Central memory CD8-positive, alpha-beta T cell (primary cell): ENCODE results near the gene AKT3.

Experiments used
- ATAC-seq: fragments of 150-1000 bp; cut with Tn5 transposase; replicated peaks from 2 replicates; pipeline ENCODE4 v1.10.0; 2022; ENCODE audit warnings: mild to moderate bottlenecking, moderate FRiP score, moderate number of reproducible peaks; ENCODE audit not compliant: poor library complexity, severe bottlenecking; ENCODE audit errors: extremely low read depth
- DNase-seq, 2 donors: peaks; one replicate each; pipeline ENCODE4 v3.0.0; 2021; ENCODE audit warnings: low spot score in 2 of 2
- H3K27ac Mint-ChIP-seq: one replicate; pipeline ENCODE4 v1.8.0; 2022; ENCODE audit warnings: low read depth, mild to moderate bottlenecking, moderate library complexity, mixed read lengths
- H3K27me3 Mint-ChIP-seq: one replicate; pipeline ENCODE4 v1.8.0; 2022; ENCODE audit warnings: mixed read lengths
- H3K36me3 Mint-ChIP-seq: one replicate; pipeline ENCODE4 v1.8.0; 2022; ENCODE audit warnings: mild to moderate bottlenecking, moderate library complexity, mixed read lengths; ENCODE audit not compliant: insufficient read depth
- H3K4me1 Mint-ChIP-seq: one replicate; pipeline ENCODE4 v1.8.0; 2022; ENCODE audit warnings: mixed read lengths
- H3K4me3 Mint-ChIP-seq: one replicate; pipeline ENCODE4 v1.8.0; 2022; ENCODE audit warnings: mild to moderate bottlenecking, moderate library complexity, mixed read lengths
- H3K9me3 Mint-ChIP-seq: one replicate; pipeline ENCODE4 v1.8.0; 2022; ENCODE audit warnings: mixed read lengths

AKT3 gene

DNA sequence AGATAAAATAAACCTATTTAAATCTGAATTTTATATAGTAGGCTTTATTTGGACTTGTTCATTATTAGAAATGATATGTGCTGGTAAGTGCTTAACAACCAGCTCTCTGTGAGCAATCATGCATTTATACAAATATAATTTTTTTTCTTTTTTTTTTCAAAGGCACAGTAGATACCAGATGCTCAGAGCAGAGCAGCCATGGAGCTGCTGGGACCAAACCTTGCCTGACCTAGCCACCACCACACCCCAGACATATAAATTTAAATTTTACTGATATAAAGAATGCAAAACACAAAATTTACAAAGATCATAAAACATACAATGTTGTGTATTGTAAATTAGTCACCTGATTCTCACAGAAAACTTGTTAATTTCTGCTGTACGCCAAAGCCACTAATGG is 303.6 kb downstream of the AKT3 start:
- Mint-ChIP-seq H3K27me3 (no peaks in the 10 kb centered on the region), H3K4me1 (peaks cover 5% of the 10 kb centered on the region), H3K36me3 (peaks cover 18% of the 10 kb centered on the region), H3K4me3 (no peak overlapping the region), H3K9me3 (no peaks in the 10 kb centered on the region), H3K27ac (peak overlapping the region; percentile 9)
- DNase-seq (no peak), ATAC-seq (no peak)

DNA sequence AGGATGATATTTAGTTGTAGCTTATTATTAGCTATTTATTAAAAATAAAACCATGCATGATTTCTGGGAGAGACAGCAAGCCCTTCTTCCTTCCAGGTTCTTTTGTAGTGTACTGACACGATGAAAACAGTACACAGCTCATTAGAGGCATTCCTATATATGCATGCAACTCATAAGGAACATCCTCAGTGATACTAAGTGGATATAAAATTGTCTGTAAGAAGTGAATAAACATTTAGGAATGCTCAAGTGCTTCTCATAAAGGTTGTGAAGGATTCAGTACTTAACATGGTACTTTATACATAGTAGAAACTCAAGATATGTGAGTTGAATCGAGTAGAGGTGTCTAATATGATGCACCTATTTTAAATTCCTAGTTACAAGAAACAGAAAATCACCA is 306.5 kb downstream of the AKT3 start:
- Mint-ChIP-seq H3K27ac (no peak overlapping the region), H3K4me3 (no peak overlapping the region), H3K9me3 (no peaks in the 10 kb centered on the region), H3K4me1 (peaks cover 5% of the 10 kb centered on the region), H3K27me3 (no peaks in the 10 kb centered on the region), H3K36me3 (peaks cover 11% of the 10 kb centered on the region)
- DNase-seq (no peak), ATAC-seq (no peak)

GRCh38 chr1:243542739-243543415 is 307.2 kb downstream of the AKT3 start:
- Mint-ChIP-seq H3K27ac (no peak overlapping the region), H3K36me3 (peaks cover 13% of the 10 kb centered on the region), H3K4me3 (no peak overlapping the region), H3K27me3 (no peaks in the 10 kb centered on the region), H3K4me1 (peaks cover 5% of the 10 kb centered on the region), H3K9me3 (no peaks in the 10 kb centered on the region)
- ATAC-seq (no peak), DNase-seq (no peak)

- DNase-seq, result no peak
- ATAC-seq, result no peak
- Mint-ChIP-seq H3K36me3 (peaks cover 18% of the 10 kb centered on the region), H3K27ac (no peak overlapping the region), H3K4me3 (no peak overlapping the region), H3K4me1 (peaks cover 11% of the 10 kb centered on the region), H3K27me3 (no peaks in the 10 kb centered on the region), H3K9me3 (no peaks in the 10 kb centered on the region)
Observed at GRCh38 chr1:243539636-243540035, 310.4 kb downstream of the AKT3 start.

DNA sequence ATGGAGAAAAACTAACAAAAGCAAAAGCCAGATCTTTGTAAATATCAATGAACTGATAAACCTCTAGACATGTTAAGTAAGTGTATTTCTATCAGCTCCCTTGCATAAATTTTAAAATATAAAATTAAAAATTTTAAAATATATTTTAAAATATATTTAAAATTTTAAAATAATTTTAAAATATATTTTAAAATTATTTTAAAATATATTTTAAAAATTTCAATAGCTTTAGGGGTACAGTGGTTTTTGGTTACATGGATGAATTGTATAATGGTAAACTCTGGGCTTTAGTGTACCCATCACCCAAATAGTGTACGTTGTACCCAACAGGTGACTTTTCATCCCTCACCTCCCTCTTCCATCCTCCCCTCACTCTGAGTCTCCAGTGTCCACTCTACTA is 315.0 kb downstream of the AKT3 start:
- no peaks in the 10 kb centered on the region for H3K27me3 Mint-ChIP-seq
- no peaks in the 10 kb centered on the region for H3K9me3 Mint-ChIP-seq
- peaks cover 7% of the 10 kb centered on the region for H3K4me1 Mint-ChIP-seq
- no peak overlapping the region for H3K4me3 Mint-ChIP-seq
- ATAC-seq (no peak), DNase-seq (no peak)
- H3K36me3 Mint-ChIP-seq, result peaks cover 9% of the 10 kb centered on the region
- no peak overlapping the region for H3K27ac Mint-ChIP-seq

DNA sequence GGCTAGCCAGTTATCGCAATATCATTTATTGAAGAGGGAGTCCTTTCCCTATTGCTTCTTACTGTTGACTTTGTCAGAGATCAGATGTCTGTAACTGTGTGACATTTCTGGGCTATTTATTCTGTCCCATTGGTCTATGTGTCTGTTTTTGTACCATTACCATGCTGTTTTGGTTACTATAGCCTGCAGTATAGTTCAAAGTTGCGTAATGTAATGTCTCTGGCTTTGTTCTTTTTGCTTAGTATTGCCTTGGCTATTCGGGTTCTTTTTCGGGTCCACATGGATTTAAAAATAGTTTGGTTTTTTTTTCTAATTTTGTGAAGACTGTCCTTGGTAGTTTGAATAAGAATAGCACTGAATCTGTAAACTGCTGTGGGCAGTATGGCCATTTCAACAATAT is 320.5 kb downstream of the AKT3 start:
- H3K27ac Mint-ChIP-seq, result no peak overlapping the region
- H3K4me1 Mint-ChIP-seq, result peaks cover 13% of the 10 kb centered on the region
- ATAC-seq, result no peak
- no peak for DNase-seq
- peaks cover 13% of the 10 kb centered on the region for H3K9me3 Mint-ChIP-seq
- H3K36me3 Mint-ChIP-seq, result peaks cover 7% of the 10 kb centered on the region
- H3K27me3 Mint-ChIP-seq, result no peaks in the 10 kb centered on the region
- H3K4me3 Mint-ChIP-seq, result no peak overlapping the region

DNA sequence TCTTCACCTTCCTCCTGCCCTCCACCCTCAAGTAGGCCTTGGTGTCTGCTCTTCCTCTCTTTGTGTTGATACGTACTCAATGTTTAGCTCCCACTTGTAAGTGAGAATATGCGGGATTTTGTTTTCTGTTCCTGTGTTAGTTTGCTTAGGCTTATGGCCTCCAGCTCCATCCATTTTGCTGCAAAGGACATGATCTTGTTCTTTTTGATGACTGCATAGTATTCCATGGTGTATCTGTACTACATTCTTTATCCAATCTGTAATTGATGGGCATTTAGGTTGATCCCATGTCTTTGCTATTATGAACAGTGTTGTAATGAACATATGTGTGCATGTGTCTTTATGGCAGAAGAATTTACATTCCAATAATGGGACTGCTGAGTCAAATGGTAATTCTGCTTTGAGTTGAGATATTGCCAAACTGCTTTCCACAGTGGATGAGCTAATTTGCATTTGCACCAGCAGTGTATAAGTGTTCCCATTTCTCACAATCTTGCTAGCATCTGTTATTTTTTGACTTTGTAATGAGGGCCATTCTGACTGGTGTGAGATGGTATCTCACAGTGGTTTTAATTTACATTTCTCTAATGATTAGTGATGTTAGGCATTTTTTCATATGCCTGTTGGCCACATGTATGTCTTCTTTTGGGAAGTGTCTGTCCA is 321.5 kb downstream of the AKT3 start:
- Mint-ChIP-seq H3K4me1 (peaks cover 18% of the 10 kb centered on the region), H3K9me3 (peaks cover 13% of the 10 kb centered on the region), H3K27ac (peak overlapping the region; percentile 69), H3K4me3 (no peak overlapping the region), H3K27me3 (no peaks in the 10 kb centered on the region), H3K36me3 (peaks cover 8% of the 10 kb centered on the region)
- no peak for ATAC-seq
- DNase-seq, result no peak

DNA sequence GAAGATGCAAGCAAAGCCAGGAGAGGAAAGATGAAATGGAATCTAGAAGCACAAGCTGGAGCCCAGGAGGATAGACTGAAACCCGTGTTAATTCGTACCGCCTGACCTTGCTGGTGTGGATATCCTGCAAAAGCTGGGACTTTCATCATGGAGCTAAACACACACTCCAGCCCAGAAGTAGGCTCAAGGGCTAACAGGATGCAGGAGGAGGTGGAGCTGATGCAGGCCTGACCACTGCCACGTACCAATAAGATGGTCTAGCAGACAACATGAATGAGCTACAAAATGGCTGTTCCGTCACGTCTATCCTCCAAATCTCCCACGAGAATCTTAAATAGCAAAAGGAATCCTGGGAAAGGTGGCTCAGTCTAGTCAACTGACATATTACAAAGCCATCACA is 323.9 kb downstream of the AKT3 start:
- ATAC-seq (no peak), DNase-seq (no peak)
- H3K36me3 Mint-ChIP-seq, result peaks cover 13% of the 10 kb centered on the region
- no peaks in the 10 kb centered on the region for H3K27me3 Mint-ChIP-seq
- peaks cover 26% of the 10 kb centered on the region for H3K4me1 Mint-ChIP-seq
- H3K27ac Mint-ChIP-seq, result no peak overlapping the region
- H3K9me3 Mint-ChIP-seq, result peaks cover 13% of the 10 kb centered on the region
- no peak overlapping the region for H3K4me3 Mint-ChIP-seq

DNA sequence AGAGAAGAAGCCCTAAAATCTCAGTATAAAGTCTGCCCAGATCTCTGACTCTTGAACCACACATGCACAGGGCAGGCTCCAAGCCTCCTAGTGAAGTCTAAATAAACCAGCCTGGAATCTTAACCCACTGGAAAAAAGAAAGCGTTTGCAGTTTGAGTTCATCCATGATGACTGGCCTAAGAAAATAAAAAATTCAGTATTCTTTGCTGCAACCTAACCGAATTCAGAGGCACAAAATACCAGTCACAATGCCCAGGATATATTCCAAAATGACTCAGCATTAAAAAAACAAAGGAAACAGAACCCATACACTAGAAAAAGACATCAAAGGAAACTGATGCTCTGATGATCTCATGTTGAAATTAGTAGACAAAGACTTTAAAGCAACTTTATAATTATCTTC is 325.0 kb downstream of the AKT3 start:
- Mint-ChIP-seq H3K27ac (peak overlapping the region; percentile 91), H3K4me1 (peaks cover 26% of the 10 kb centered on the region)

DNA sequence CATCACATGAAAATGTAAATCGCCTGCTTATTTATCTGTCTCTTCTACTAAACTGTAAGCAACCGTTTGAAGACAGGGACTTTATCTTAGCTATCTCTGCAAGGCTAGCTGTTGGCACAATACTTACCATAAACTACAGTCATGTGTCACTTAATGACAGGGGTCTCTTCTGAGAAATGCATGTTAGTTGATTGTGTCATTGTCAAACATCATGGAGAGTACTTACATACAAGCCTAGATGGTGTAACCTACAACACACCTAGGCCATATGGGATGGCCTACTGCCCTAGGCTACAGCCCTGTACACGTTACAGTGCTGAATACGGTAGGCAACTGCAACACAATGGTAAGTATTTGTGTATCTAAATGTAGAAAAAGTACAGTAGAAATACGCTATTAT is 326.3 kb downstream of the AKT3 start:
- no peaks in the 10 kb centered on the region for H3K27me3 Mint-ChIP-seq
- ATAC-seq (no peak), DNase-seq (no peak)
- H3K27ac Mint-ChIP-seq, result peak overlapping the region; percentile 32
- H3K9me3 Mint-ChIP-seq, result peaks cover 5% of the 10 kb centered on the region
- peaks cover 26% of the 10 kb centered on the region for H3K4me1 Mint-ChIP-seq
- H3K36me3 Mint-ChIP-seq, result peaks cover 17% of the 10 kb centered on the region
- H3K4me3 Mint-ChIP-seq, result no peak overlapping the region

More for the DNA sequence above, 325.0 kb downstream of the AKT3 start:
- Mint-ChIP-seq H3K9me3 (peaks cover 13% of the 10 kb centered on the region), H3K27me3 (no peaks in the 10 kb centered on the region), H3K4me3 (no peak overlapping the region), H3K36me3 (peaks cover 13% of the 10 kb centered on the region)
- no peak for DNase-seq
- ATAC-seq, result no peak

DNA sequence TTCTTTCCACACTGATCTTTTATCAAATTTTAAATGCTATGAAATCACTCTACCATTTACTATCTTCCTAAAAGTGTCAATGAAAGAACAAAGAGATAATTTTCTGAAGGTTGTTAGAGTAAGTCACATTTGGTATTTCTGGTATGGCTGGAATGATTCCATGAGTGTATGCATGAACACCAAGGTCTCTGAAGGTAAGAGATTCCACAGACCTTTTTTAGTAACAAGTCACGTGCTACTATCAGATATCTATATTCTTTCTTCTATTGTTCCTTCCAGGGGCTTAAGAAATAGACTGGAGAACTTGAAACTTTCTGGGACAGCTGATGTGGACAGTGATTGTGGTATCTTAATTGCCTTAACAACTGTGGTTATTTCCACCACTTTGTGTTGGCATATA is 329.2 kb downstream of the AKT3 start:
- Mint-ChIP-seq H3K9me3 (no peaks in the 10 kb centered on the region), H3K36me3 (peaks cover 18% of the 10 kb centered on the region), H3K4me1 (peaks cover 25% of the 10 kb centered on the region), H3K27me3 (no peaks in the 10 kb centered on the region), H3K4me3 (no peak overlapping the region), H3K27ac (no peak overlapping the region)
- ATAC-seq, result no peak
- DNase-seq, result no peak

- no peaks in the 10 kb centered on the region for H3K27me3 Mint-ChIP-seq
- H3K4me1 Mint-ChIP-seq, result peaks cover 12% of the 10 kb centered on the region
- no peaks in the 10 kb centered on the region for H3K9me3 Mint-ChIP-seq
- peak overlapping the region; percentile 13 for H3K27ac Mint-ChIP-seq
- no peak for DNase-seq
- no peak for ATAC-seq
- peaks cover 12% of the 10 kb centered on the region for H3K36me3 Mint-ChIP-seq
- no peak overlapping the region for H3K4me3 Mint-ChIP-seq
Observed at GRCh38 chr1:243514927-243515326, 335.1 kb downstream of the AKT3 start.

GRCh38 chr1:243513726-243514491 is 336.1 kb downstream of the AKT3 start:
- Mint-ChIP-seq H3K36me3 (peaks cover 10% of the 10 kb centered on the region), H3K27ac (peak overlapping the region; percentile 13), H3K4me1 (peaks cover 20% of the 10 kb centered on the region), H3K4me3 (no peak overlapping the region), H3K9me3 (no peaks in the 10 kb centered on the region), H3K27me3 (no peaks in the 10 kb centered on the region)
- no peak for ATAC-seq
- DNase-seq, result no peak
